Measurements from ENCODE around the gene TTPAL. TPM values are rescaled to one million over a fixed set of nuclear protein-coding genes. Genes with fewer than 3 reads are reported as not detected.

Gene TTPAL
- total RNA-seq, 1 donor from 2014 or later, result 20.8 TPM

GRCh38 chr20:44489931-44490330 lies 14.3 kb downstream of the TTPAL start:
- no peak for DNase-seq (ENCODE audit: extremely low spot score, unreplicated experiment)
- no peak for TF ChIP-seq CTCF (conservative IDR thresholded peaks at IDR 0.05)
- Mint-ChIP-seq H3K27me3 (no peaks in the 10 kb centered on the region), H3K4me3 (no peak overlapping the region), H3K9me3 (no peaks in the 10 kb centered on the region), H3K36me3 (peaks cover 30% of the 10 kb centered on the region), H3K27ac (no peak overlapping the region), H3K4me1 (ENCODE audit: unreplicated experiment) (no peaks in the 10 kb centered on the region)

- DNase-seq (ENCODE audit: extremely low spot score, unreplicated experiment), result no peak
- H3K9me3 Mint-ChIP-seq, result no peaks in the 10 kb centered on the region
- H3K4me1 Mint-ChIP-seq (ENCODE audit: unreplicated experiment), result no peaks in the 10 kb centered on the region
- no peaks in the 10 kb centered on the region for H3K27me3 Mint-ChIP-seq
- TF ChIP-seq CTCF (conservative IDR thresholded peaks at IDR 0.05), result no peak
- no peak overlapping the region for H3K4me3 Mint-ChIP-seq
- H3K36me3 Mint-ChIP-seq, result peaks cover 30% of the 10 kb centered on the region
- no peak overlapping the region for H3K27ac Mint-ChIP-seq
Observed at GRCh38 chr20:44491635-44492395, 16.1 kb downstream of the TTPAL start.

- peak overlapping the region; percentile 16 for H3K27ac Mint-ChIP-seq
- no peak for TF ChIP-seq CTCF (conservative IDR thresholded peaks at IDR 0.05)
- H3K36me3 Mint-ChIP-seq, result peaks cover 32% of the 10 kb centered on the region
- H3K27me3 Mint-ChIP-seq, result no peaks in the 10 kb centered on the region
- no peaks in the 10 kb centered on the region for H3K9me3 Mint-ChIP-seq
- H3K4me1 Mint-ChIP-seq (ENCODE audit: unreplicated experiment), result no peaks in the 10 kb centered on the region
- no peak for DNase-seq (ENCODE audit: extremely low spot score, unreplicated experiment)
- H3K4me3 Mint-ChIP-seq, result no peak overlapping the region
Observed at GRCh38 chr20:44494266-44494665, 18.6 kb downstream of the TTPAL start.

- Mint-ChIP-seq H3K9me3 (no peaks in the 10 kb centered on the region), H3K36me3 (peaks cover 32% of the 10 kb centered on the region), H3K4me1 (ENCODE audit: unreplicated experiment) (no peaks in the 10 kb centered on the region), H3K4me3 (no peak overlapping the region), H3K27ac (peak overlapping the region; percentile 16), H3K27me3 (no peaks in the 10 kb centered on the region)
- no peak for DNase-seq (ENCODE audit: extremely low spot score, unreplicated experiment)
- TF ChIP-seq CTCF (conservative IDR thresholded peaks at IDR 0.05), result no peak
Observed at GRCh38 chr20:44494681-44495080, 19.0 kb downstream of the TTPAL start.

GRCh38 chr20:44495257-44495656 lies 19.6 kb downstream of the TTPAL start:
- Mint-ChIP-seq H3K4me1 (ENCODE audit: unreplicated experiment) (no peaks in the 10 kb centered on the region), H3K36me3 (peaks cover 32% of the 10 kb centered on the region), H3K4me3 (no peak overlapping the region), H3K27me3 (no peaks in the 10 kb centered on the region), H3K27ac (peak overlapping the region; percentile 78), H3K9me3 (no peaks in the 10 kb centered on the region)
- no peak for TF ChIP-seq CTCF (conservative IDR thresholded peaks at IDR 0.05)
- DNase-seq (ENCODE audit: extremely low spot score, unreplicated experiment), result no peak
